GM19099 (cell line): ENCODE measurements around the gene SLC11A2.

Experiments used
- POLR2A ChIP-seq: IDR thresholded peaks from 3 replicates; pipeline ENCODE4 v1.6.1; 2011; ENCODE audit warnings: low read depth; ENCODE audit not compliant: insufficient read length; ENCODE audit errors: extremely low read depth

Gene SLC11A2

DNA sequence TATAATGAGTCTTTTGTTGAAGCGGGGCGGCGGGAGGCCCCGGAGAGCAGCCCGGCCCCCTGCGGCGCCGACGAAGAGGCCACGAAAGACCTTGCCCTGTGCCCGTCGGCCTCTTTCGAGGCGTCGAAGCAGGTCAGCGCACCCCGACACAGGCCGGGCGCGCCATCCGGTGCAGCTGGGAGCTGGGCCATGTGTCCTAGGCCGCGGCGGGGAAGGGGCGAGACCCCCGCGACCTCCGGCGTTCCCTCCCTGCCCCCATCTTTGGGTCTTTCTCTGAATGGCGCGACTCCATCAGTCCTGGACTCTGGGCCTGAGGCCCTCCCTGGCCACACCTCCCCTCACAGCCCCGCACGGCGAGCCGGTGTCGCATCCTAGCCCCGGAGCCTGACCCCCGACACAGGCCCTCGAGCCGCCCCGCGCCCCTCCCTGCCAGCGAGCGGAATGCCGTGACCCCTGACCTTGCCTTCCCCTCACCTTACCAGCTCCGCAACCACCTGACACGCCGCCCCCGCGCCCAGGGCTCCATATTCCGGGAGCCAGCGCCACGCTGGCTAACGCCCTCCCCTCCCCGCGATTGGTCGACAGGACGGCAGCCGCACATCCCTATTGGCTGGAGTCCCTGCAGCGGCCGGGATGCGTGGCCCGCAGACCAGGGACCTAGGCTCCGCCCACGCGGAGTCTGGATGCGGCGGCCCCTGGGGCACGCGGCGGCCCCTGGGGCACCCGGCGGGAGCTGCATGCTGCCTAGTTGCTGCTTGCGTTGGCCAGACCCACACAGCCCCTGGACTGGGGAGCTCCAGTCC lies at the start of gene SLC11A2:
Gene SLC11A2, minus strand, starts transcription at position 549 of the 803 bp plus-strand sequence. CDS start 15,656 bp downstream, outside the sequence.
- TF ChIP-seq POLR2A: peak; percentile 75

DNA sequence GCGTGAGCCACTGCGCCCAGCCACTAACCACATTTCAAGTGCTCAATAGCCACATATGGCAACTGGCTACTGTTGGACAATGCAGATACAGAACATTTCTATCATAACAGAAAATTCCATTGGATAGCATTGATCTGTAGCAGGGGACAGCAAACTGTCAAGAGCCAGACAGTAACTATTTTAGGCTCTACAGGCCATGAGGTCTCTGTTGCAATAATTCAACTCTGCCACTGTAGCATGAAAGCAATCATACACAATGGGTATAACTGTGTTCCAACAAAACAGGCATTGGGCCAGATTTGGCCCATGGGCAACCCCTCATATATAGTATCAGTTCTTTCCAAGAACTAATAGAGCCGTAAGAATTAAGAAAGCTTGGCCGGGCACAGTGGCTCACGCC lies 49.2 kb upstream of the SLC11A2 start:
- no peak for TF ChIP-seq POLR2A

DNA sequence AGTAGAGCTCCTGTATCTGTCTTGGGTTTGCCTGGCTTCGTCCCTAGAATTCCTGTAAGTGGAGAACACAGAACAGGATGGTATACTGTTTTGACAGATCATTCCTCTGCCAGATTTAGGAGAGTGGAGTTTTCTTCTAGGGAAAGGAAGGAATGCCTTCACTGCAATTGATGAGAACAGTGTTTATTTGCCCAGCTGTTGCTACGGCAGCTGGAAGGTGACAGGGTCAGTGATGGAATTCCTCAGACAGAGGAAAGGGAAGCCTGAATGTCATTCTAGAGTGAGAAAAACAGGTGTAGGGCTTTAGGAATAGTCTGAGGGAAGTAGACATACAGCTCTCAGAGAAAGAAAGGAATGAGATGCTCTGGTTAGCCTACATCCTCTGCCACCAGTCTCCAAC lies 45.5 kb upstream of the SLC11A2 start:
- TF ChIP-seq POLR2A: no peak

DNA sequence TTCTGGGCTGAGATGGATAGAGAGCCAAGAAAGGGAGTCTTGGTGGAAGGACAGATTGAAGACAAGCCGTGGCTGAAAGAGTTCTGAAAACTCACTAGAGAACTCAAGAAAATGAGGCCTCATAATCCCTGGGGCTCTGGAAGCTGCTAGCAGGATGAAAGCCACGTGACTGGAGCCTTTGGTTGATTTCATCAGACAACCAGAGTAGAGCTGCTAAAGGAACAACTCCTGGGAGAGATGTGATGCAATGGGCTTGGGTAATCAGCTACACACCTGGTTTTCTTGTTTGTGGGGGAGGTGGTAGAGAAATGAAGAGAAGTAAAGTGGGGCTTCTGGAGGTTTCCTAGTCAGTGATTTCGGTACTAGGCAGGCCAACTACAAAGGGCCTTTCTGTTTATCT lies 43.8 kb upstream of the SLC11A2 start:
- TF ChIP-seq POLR2A: no peak

DNA sequence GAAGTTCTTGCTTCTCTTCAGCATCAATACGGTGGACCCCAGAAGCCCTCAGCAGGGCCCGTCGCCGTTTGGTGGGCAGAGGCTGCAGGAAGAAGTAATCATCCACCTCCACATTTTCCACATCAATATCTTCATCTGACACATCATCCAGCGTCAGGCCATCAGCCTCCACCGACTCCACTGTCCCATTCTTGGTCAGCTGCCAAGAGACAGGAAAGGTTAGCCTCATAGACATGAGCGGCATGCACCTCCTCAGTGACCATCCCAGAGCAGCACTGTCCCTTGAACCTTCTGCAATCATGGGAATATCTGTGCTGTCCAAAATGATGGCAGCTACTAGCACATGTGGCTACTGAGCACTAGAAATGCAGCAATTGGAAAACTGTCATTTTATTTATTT lies 41.6 kb upstream of the SLC11A2 start:
- no peak for TF ChIP-seq POLR2A

DNA sequence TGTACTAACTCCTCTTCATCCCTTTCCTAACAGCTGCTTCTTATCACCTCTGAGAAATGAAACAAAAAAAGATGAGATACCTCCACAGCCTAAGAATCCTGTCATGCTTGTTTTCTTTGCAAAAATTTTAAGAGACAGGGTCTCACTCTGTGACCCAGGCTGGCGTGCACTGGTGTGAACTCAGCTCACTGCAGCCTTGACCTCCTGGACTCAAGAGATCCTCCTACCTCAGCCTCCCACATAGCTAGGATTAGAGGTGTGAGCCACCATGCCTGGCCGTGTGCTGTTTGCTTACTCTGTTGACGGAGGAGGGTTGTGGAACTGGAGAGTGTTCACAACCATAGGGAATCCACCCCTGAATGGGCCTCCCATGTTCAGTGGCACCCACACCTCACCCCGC lies 41.0 kb upstream of the SLC11A2 start:
- TF ChIP-seq POLR2A: no peak

DNA sequence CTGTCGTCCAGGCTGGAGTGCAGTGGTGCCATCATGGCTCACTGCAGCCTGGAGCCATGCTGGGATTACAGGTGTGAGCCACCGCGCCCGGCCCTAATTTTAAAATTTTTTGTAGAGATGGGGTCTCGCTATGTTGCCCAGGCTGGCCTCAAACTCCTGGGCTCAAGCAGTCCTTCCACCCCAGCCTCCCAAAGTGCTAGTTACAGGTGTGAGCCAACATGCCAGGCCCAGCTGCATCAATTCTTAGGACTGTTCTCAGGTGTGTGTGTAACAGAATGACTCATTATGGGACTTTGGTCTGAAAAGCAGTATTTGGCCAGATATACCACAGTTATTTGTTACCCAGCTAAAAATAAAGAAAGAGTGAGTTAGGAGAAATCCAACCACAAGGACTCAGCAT lies 39.3 kb upstream of the SLC11A2 start:
- TF ChIP-seq POLR2A: no peak

DNA sequence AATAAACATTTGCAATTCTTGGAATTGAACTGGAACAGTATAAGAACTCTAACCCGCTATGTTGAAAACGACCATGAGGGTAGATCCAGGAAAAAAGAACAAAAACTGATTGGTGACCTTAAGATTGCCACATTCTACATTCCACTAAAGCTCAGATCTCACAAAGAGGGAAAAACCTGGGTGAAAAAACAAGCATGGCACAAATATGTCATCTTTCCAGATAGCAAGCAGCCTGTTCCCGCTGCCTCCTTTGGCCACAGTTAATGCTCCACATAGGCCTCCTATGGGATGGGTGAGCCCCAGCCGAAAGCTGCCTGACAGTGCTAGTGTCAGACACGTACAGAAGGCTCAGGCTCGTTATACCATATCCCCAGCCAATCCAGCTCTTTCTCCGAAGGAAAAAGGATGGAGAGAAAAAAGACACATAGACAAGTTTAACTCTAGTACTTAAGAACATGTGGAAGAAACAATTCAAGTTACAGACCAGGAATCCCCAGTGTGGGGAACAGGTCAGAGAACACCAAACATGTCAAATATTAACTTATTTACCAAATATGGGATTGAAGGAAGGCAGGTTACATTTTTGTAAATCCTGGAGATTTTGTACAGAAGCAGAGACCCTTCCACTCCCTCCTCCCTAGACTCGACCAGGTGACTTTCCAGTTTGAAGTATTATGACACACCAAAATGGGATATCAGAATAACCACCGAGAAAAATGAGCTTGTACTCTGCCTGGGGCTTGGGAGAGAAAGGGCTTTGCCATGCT lies 36.6 kb upstream of the SLC11A2 start:
- TF ChIP-seq POLR2A: peak; percentile 12

DNA sequence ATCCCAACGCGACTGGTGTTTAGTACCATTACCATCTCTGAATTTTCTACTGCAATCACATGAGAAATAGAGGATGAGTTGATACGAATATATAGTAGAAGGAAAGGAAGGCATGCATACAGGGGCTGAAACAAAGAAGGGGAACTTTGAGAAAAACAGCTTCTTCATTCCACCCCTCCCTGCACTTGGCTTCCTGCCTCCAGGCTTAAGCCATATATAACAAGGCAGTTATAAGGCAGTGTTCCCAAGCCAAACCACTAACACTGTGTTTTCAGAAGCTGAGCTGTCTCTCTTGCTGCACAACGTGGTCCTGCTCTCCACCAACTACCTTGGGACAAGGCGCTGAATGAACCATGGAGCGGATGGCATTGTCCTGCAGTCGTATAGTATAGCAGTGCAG lies 32.9 kb upstream of the SLC11A2 start:
- TF ChIP-seq POLR2A: no peak

DNA sequence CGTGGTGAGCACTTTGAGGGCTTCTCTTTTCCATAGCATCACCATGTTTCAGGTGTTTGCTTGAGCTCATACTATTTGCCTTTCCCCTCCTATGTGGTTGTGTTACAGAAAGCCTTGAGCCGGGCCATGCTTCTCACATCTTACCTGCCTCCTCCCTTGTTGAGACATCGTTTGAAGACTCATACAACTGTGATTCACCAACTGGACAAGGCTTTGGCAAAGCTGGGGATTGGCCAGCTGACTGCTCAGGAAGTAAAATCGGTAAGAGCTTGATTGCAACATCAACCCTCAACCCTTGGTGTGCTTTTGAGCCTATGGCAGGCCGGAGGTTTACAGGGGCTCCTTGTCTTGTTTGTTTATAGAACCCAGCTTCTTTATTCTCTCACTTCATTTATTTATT lies 30.1 kb upstream of the SLC11A2 start:
- TF ChIP-seq POLR2A: no peak

DNA sequence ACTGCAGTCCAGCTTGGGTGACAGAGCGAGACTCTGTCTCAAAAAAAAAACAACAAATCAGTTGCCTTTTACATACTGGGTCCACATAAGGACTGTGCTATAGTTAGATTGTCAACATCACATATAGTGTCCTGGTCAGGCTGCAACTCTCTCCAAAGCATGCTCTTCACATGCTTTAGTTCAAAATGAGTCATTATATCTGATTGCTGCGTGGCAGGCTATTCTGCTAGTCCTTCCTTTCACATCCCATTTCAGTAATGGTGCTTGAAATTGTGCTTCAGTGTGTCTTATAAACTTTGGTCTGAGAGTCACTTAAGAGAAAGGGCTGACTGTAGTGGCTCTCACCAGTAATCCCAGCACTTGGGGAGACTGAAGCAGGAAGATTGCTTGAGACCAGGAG lies 28.9 kb upstream of the SLC11A2 start:
- no peak for TF ChIP-seq POLR2A

DNA sequence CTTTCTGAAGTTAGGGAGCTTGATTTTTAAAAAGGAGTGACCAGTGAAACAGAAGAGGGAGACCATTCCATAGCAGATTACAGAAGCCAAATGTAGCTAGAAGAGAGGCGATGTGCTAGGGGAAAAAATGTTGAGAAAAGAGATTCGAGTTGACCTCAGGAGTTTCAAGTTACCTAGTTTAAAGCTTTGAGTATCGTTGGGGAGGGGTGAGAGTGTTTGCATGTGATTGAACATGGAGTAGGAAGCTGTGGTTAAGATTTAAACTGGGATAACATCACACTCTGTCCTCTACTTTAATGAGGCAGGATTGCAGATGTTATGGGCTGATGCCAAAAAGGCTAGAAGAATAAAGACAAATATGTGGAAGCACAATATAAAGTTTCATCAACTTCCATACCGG lies 25.6 kb upstream of the SLC11A2 start:
- TF ChIP-seq POLR2A: no peak

DNA sequence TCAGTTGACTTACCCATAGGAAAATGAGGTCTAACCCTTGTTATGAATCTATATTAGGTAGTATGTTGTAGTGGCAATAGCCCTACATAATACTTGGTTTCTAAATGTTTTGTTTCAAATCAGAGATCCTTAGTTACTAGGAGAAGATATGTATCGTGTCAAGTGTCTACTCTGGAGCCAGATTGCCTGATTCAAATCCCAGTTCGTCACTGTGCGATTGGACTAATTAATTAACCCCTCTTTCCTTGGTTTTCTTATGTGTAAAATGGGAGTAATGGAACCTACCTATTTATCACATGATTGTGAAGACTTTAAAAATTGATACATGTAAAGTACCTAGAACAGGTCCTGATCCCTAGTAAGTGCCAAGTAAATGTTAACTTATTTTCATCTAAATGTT lies 23.3 kb upstream of the SLC11A2 start:
- TF ChIP-seq POLR2A: no peak

DNA sequence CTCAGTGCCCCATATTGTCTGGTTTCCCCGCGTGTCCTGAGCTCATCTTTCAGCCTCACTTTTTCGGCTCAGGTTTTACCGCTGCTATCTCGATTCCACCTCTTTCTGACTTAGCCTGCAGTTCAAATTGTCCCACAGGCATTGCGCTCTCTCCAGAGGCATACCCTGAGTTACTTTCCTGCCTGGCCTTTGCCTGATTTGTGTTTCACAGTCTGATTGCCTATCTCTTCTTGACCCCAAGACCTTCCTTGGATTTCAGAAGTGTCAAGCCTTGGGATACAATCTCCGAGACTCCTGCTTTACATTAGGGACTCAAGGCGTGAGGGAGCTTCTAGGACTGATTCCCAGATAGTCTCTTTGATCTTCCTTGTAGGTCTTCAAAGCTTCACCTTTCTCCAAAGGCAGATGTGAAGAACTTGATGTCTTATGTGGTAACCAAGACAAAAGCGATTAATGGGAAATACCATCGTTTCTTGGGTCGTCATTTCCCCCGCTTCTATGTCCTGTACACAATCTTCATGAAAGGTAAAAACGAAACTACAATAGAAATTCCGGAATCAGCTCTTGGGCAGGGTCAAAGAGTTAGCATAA lies 22.6 kb upstream of the SLC11A2 start:
- no peak for TF ChIP-seq POLR2A

DNA sequence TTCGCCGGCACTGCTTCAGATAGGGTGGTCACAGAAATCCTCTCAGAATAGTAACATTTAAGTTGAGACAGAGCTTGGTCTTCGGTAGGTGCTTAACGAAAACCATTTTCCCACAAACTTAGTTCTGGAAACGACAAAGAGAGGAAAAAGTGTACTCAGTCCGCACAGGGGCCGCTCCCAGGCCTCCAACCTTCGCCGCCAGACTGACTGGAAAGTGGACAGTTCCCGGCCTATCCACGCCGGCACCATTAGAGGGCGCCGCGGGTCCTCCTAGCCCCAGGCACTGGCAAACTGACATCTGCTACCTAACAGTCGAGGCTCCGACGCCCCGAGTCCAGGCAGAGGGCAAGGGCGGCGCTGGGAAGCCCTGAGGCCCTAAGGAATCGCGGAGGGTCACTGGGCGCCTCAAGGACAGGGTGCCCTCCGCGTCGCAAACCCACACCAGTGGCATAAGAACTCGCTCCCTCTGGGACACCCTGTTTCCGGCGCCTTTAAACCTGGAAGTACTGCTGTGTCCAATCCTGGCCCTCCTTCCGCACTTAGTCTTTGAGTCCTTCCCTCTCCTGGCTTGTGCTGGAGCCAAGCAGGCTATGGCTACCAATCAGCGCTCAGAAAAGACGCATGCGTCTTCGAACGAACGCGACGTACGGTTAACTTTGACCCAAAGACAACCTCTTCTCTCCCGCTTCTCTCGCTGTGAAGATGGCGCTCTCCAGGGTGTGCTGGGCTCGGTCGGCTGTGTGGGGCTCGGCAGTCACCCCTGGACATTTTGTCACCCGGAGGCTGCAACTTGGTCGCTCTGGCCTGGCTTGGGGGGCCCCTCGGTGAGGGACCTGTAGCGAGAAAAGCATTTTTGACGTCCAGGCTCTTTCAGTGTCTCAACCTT lies 21.7 kb upstream of the SLC11A2 start, which contains the start of gene LETMD1:
Gene LETMD1, plus strand, starts transcription at position 673 of the 886 bp plus-strand sequence. Its CDS starts 30 bp downstream, at position 703.
- peak; percentile 93 for TF ChIP-seq POLR2A

DNA sequence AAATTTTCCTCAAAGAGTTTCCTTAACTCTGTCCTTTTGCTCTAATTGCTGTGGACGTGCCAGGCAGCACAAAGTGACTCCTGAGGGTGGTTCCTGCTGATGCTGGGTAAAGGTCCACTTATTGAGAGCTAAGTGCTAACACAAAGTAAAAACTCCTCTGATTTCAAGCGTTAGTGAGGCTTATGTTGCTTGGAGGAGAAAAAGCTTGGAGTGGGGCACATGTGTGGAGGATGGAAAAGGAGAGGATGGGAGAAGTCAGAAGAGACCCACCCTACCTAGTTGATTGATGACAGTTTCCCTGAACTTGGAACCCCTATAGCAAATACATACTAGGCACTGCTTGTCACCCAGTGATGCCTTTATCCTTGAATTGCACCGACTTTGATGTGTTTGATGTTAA lies 10.1 kb upstream of the SLC11A2 start:
- no peak for TF ChIP-seq POLR2A
